Measurements from ENCODE around the gene DCAF11.

DCAF11 gene

GRCh38 chr14:24110523-24110922 lies 4.1 kb upstream of the DCAF11 start:
- no peak for TF ChIP-seq CTCF (IDR thresholded peaks at IDR 0.05; ENCODE audit: low read depth, low read length, missing control alignments)
- DNase-seq (ENCODE audit: low read depth) = no peak
- in situ Hi-C loops (cut with HindIII; ENCODE audit: low sequenced_read_pairs) = no loop called here
- no peak overlapping the region for H3K4me3 ChIP-seq (ENCODE audit: low read depth, low read length)

- no peak for TF ChIP-seq CTCF (IDR thresholded peaks at IDR 0.05; ENCODE audit: low read depth, low read length, missing control alignments)
- H3K4me3 ChIP-seq (ENCODE audit: low read depth, low read length) = peak overlapping the region; percentile 94
- no peak for DNase-seq (ENCODE audit: low read depth)
- in situ Hi-C loops (cut with HindIII; ENCODE audit: low sequenced_read_pairs) = no loop called here
Observed at GRCh38 chr14:24113379-24113800, 1.2 kb upstream of the DCAF11 start.

- in situ Hi-C loops (cut with HindIII; ENCODE audit: low sequenced_read_pairs) = no loop called here
- peak; percentile 54 for DNase-seq (ENCODE audit: low read depth)
- H3K4me3 ChIP-seq (ENCODE audit: low read depth, low read length) = peak overlapping the region; percentile 94
- no peak for TF ChIP-seq CTCF (IDR thresholded peaks at IDR 0.05; ENCODE audit: low read depth, low read length, missing control alignments)
Observed at GRCh38 chr14:24113801-24114531, 611 bp upstream of the DCAF11 start.

- DNase-seq (ENCODE audit: low read depth) = no peak
- in situ Hi-C loops (cut with HindIII; ENCODE audit: low sequenced_read_pairs) = no loop called here
- H3K4me3 ChIP-seq (ENCODE audit: low read depth, low read length) = peak overlapping the region; percentile 94
- no peak for TF ChIP-seq CTCF (IDR thresholded peaks at IDR 0.05; ENCODE audit: low read depth, low read length, missing control alignments)
Observed at GRCh38 chr14:24115422-24116127, 998 bp downstream of the DCAF11 start.

GRCh38 chr14:24116128-24116814 lies 1.7 kb downstream of the DCAF11 start:
- H3K4me3 ChIP-seq (ENCODE audit: low read depth, low read length) = no peak overlapping the region

More at GRCh38 chr14:24116128-24116814, 1.7 kb downstream of the DCAF11 start:
- no peak for DNase-seq (ENCODE audit: low read depth)
- in situ Hi-C loops (cut with HindIII; ENCODE audit: low sequenced_read_pairs) = no loop called here
- no peak for TF ChIP-seq CTCF (IDR thresholded peaks at IDR 0.05; ENCODE audit: low read depth, low read length, missing control alignments)
